Activated naive CD8-positive, alpha-beta T cell (primary cell): Measurements from ENCODE around the gene GALNT9.

Experiments
- H3K27ac Mint-ChIP-seq: one replicate; pipeline ENCODE4 v1.8.0; 2021; ENCODE audit warnings: mixed read lengths
- H3K27me3 Mint-ChIP-seq: one replicate; pipeline ENCODE4 v1.8.0; 2021; ENCODE audit warnings: mixed read lengths
- H3K36me3 Mint-ChIP-seq: one replicate; pipeline ENCODE4 v1.8.0; 2021; ENCODE audit warnings: mixed read lengths
- H3K4me1 Mint-ChIP-seq: one replicate; pipeline ENCODE4 v1.8.0; 2021; ENCODE audit warnings: low read depth, mixed read lengths
- H3K4me3 Mint-ChIP-seq: one replicate; pipeline ENCODE4 v1.8.0; 2021; ENCODE audit warnings: mild to moderate bottlenecking, mixed read lengths
- H3K9me3 Mint-ChIP-seq: one replicate; pipeline ENCODE4 v1.8.0; 2021; ENCODE audit warnings: low read depth, mixed read lengths

Gene GALNT9

DNA sequence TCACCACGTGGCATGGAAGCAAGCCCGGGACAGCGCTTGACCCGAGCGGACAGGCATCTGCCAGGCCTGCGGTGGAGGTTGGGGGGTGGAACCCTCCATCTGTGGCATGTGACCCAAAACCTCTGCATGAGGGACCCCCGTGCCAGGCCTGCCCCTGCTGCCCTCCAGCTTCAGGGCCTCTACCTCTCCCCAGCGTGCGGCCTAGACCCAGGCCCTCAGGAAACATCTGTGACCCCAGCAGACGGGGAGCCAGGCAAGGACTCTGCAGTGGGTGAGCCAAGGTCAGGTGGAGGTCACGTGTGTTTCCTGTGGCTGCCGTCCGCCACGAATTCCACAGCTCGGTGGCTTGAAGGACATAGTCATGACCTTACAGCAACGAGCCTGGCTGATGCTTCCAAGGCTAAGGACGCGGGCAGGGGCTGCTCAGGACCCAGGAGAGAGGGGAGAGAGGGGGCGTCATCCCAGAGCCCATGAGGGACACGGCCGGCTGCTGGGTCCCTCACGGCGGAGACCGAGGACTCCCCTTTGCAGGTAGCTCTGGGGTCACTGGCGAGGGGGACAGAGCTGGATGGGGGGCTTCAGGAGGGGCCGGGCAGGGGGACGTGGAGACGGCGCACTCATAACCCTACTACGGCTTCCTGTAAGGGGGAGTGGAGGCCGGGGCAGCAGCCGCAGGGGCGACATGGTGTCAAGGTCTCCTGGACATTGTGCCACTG lies 91.5 kb downstream of the GALNT9 start:
- Mint-ChIP-seq H3K4me1 (peaks cover 2% of the 10 kb centered on the region), H3K27ac (no peak overlapping the region), H3K9me3 (no peaks in the 10 kb centered on the region), H3K36me3 (no peaks in the 10 kb centered on the region), H3K27me3 (no peaks in the 10 kb centered on the region), H3K4me3 (no peak overlapping the region)

GRCh38 chr12:132236930-132237771 lies 92.2 kb downstream of the GALNT9 start:
- Mint-ChIP-seq H3K4me1 (peaks cover 2% of the 10 kb centered on the region), H3K27me3 (no peaks in the 10 kb centered on the region), H3K4me3 (no peak overlapping the region), H3K27ac (no peak overlapping the region), H3K36me3 (no peaks in the 10 kb centered on the region), H3K9me3 (no peaks in the 10 kb centered on the region)

- no peak overlapping the region for H3K4me3 Mint-ChIP-seq
- no peaks in the 10 kb centered on the region for H3K9me3 Mint-ChIP-seq
- H3K4me1 Mint-ChIP-seq = peaks cover 2% of the 10 kb centered on the region
- H3K27ac Mint-ChIP-seq = no peak overlapping the region
- H3K36me3 Mint-ChIP-seq = no peaks in the 10 kb centered on the region
- no peaks in the 10 kb centered on the region for H3K27me3 Mint-ChIP-seq
Observed at GRCh38 chr12:132236129-132236929, 93.1 kb downstream of the GALNT9 start.

DNA sequence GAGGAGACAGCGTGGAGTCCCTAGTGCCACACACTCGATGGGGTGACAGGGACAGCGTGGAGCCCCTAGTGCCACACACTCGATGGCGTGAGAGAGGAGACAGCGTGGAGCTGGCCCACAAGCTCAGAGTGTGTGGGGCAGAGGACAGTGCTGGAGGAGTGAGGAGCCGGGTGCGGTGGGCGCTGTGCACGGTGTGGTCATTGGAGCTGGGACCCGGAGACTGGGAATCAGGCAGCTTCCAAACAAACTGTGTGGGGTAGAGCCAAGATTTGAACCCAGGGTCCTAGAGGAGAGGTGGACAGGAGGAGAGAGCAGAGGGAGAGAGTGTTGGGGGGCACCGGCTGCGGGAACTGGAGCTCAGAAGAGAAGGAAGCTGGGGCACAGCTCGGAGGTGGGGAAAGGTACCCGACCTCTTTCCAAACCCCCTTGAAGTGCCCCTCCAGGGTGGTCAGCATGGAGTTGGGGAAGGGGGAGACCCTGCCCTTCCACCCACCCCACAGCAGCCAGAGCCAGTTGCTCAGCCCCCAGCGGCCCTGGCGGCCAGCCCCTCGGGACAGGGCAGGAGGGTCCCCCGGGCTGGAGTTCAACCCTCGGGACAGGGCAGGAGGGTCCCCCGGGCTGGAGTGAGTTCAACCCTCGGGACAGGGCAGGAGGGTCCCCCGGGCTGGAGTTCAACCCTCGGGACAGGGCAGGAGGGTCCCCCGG lies 94.1 kb downstream of the GALNT9 start:
- H3K27ac Mint-ChIP-seq = no peak overlapping the region
- H3K36me3 Mint-ChIP-seq = no peaks in the 10 kb centered on the region
- no peak overlapping the region for H3K4me3 Mint-ChIP-seq
- no peaks in the 10 kb centered on the region for H3K9me3 Mint-ChIP-seq
- H3K4me1 Mint-ChIP-seq = peaks cover 2% of the 10 kb centered on the region
- H3K27me3 Mint-ChIP-seq = no peaks in the 10 kb centered on the region

GRCh38 chr12:132230381-132230780 lies 99.0 kb downstream of the GALNT9 start:
- no peak overlapping the region for H3K4me3 Mint-ChIP-seq

DNA sequence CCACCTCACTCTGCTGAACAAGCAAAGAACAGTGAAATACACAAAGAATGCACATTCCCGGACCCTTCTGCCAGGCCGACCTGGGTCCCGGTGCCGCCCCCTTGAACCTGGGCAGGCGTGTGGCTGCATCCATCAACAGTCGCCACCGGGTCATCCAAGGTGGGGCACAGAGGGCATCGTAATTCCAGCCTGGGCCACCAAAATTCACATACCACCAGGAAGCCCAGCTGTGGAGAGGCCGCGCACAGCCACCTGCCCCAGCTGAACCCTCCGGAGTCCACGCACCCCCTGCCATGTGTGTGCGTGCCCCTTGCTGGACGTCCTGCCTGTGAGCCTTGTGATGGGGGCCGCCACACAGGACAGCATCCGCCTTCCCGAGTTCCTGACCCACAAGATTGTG lies 99.5 kb downstream of the GALNT9 start:
- H3K36me3 Mint-ChIP-seq = no peaks in the 10 kb centered on the region

More at GRCh38 chr12:132230381-132230780, 99.0 kb downstream of the GALNT9 start:
- no peak overlapping the region for H3K27ac Mint-ChIP-seq
- H3K36me3 Mint-ChIP-seq = no peaks in the 10 kb centered on the region
- no peaks in the 10 kb centered on the region for H3K4me1 Mint-ChIP-seq
- no peaks in the 10 kb centered on the region for H3K9me3 Mint-ChIP-seq
- no peaks in the 10 kb centered on the region for H3K27me3 Mint-ChIP-seq

GRCh38 chr12:132229193-132229760 lies 100.1 kb downstream of the GALNT9 start:
- Mint-ChIP-seq H3K36me3 (no peaks in the 10 kb centered on the region), H3K4me1 (no peaks in the 10 kb centered on the region), H3K27ac (no peak overlapping the region), H3K27me3 (no peaks in the 10 kb centered on the region), H3K4me3 (no peak overlapping the region), H3K9me3 (no peaks in the 10 kb centered on the region)

More for the DNA sequence above, 99.5 kb downstream of the GALNT9 start:
- H3K4me1 Mint-ChIP-seq = no peaks in the 10 kb centered on the region
- H3K27me3 Mint-ChIP-seq = no peaks in the 10 kb centered on the region
- no peak overlapping the region for H3K4me3 Mint-ChIP-seq
- no peaks in the 10 kb centered on the region for H3K9me3 Mint-ChIP-seq
- H3K27ac Mint-ChIP-seq = no peak overlapping the region

- Mint-ChIP-seq H3K27me3 (no peaks in the 10 kb centered on the region), H3K9me3 (no peaks in the 10 kb centered on the region), H3K36me3 (no peaks in the 10 kb centered on the region), H3K4me3 (no peak overlapping the region), H3K27ac (no peak overlapping the region), H3K4me1 (no peaks in the 10 kb centered on the region)
Observed at GRCh38 chr12:132228476-132229192, 100.8 kb downstream of the GALNT9 start.

DNA sequence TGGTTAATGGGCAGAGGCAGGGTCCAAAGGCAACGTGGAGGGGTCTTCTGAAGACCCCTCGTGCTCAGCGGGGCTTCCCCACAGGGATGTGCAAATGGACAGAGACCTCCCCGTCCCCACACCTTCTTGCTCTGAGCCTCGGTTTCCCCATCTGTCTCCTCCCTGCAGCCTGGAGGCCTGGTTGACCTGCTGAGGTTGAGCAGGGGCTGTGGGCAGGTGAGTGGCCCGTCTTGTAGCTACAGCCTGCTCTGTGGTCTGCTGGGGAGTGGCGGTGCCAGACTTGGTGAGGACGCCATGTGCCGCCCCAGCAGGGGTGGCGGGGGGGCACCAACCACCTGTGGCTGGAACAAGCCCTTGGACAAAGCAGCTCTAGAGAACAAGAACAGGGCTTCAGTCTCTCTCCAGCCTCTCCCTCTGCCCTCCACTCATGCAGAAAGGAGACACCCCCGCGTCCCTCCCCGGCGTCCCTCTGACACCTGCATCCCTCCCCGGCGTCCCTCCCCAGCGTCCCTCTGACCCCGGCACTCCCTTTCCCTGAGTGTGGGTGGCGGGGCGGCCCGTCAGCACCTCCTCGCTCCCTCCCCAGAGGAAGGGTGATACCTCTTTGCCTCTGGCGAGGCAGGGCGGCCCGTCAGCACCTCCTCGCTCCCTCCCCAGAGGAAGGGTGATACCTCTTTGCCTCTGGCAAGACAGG lies 101.5 kb downstream of the GALNT9 start:
- Mint-ChIP-seq H3K4me3 (no peak overlapping the region), H3K27me3 (no peaks in the 10 kb centered on the region), H3K4me1 (no peaks in the 10 kb centered on the region), H3K36me3 (no peaks in the 10 kb centered on the region), H3K27ac (no peak overlapping the region), H3K9me3 (no peaks in the 10 kb centered on the region)

- H3K4me1 Mint-ChIP-seq = peaks cover 5% of the 10 kb centered on the region
- no peaks in the 10 kb centered on the region for H3K27me3 Mint-ChIP-seq
- H3K27ac Mint-ChIP-seq = no peak overlapping the region
- no peaks in the 10 kb centered on the region for H3K9me3 Mint-ChIP-seq
- no peaks in the 10 kb centered on the region for H3K36me3 Mint-ChIP-seq
- no peak overlapping the region for H3K4me3 Mint-ChIP-seq
Observed at GRCh38 chr12:132227118-132227517, 102.3 kb downstream of the GALNT9 start.

DNA sequence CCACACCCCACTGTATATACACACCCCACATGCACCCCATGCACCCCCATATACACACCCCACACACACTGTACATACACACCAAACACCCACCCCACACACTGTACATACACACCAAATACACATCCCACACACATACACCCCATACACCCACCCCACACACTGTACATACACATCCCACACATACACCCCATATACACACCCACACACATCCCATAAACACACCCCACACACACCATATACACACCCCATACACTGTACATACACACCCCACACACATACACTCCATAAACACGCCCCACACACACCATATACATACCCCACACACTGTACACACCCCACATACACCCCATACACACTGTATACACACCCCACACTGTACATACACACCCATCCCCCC lies 102.8 kb downstream of the GALNT9 start:
- no peak overlapping the region for H3K27ac Mint-ChIP-seq
- H3K36me3 Mint-ChIP-seq = no peaks in the 10 kb centered on the region
- peaks cover 8% of the 10 kb centered on the region for H3K4me1 Mint-ChIP-seq
- no peak overlapping the region for H3K4me3 Mint-ChIP-seq
- no peaks in the 10 kb centered on the region for H3K27me3 Mint-ChIP-seq
- H3K9me3 Mint-ChIP-seq = no peaks in the 10 kb centered on the region

- H3K4me3 Mint-ChIP-seq = no peak overlapping the region
- H3K36me3 Mint-ChIP-seq = no peaks in the 10 kb centered on the region
Observed at GRCh38 chr12:132225214-132225613, 104.2 kb downstream of the GALNT9 start.

DNA sequence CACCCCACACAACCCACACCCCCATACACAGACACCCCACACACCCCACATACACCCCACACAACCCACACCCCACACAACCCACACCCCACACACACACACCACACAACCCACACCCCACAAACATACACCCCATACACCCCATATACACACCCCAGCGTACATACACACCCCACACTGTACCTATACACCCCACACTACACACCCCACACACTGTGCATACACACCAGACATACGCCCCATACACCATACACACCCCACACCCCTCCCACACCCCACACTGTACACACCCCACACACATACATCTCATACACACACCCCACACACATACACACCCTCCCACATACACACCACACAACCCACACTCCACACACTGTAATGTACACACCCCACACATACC lies 104.9 kb downstream of the GALNT9 start:
- H3K9me3 Mint-ChIP-seq = no peaks in the 10 kb centered on the region
- peaks cover 6% of the 10 kb centered on the region for H3K27me3 Mint-ChIP-seq
- no peaks in the 10 kb centered on the region for H3K36me3 Mint-ChIP-seq
- H3K4me1 Mint-ChIP-seq = peaks cover 8% of the 10 kb centered on the region
- no peak overlapping the region for H3K4me3 Mint-ChIP-seq
- H3K27ac Mint-ChIP-seq = no peak overlapping the region

More at GRCh38 chr12:132225214-132225613, 104.2 kb downstream of the GALNT9 start:
- Mint-ChIP-seq H3K27ac (no peak overlapping the region), H3K27me3 (peaks cover 3% of the 10 kb centered on the region), H3K4me1 (peaks cover 8% of the 10 kb centered on the region), H3K9me3 (no peaks in the 10 kb centered on the region)
